UCSD-AML1 (cell line): ENCODE measurements around the gene SMOC1.

Source experiments
- DNase-seq: peaks from one replicate; lab custom pipeline; 2025; ENCODE audit not compliant: unreplicated experiment; lab: John Stamatoyannopoulos, UW

SMOC1 gene

DNA sequence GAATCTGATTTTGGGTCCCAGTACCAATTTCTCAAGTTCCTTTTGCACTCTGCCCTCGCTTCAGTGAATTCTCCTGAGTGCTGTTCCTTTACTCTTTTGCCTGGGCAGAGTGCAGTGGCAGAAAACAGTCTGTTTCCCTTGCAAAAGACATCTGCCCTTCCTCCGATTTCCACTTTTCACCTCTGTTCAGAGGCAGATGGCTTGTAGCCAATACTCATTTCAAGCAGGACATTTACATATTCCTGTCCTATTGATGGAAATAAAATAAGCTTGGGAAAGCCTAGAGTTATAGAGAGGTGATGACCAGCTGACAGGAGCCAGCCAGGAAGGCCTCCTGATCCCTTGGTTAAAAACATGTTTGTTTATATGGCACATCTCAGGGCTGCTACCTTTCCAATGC lies 198.5 kb downstream of the SMOC1 start:
- DNase-seq: no peak

GRCh38 chr14:70078329-70078728 lies 199.1 kb downstream of the SMOC1 start:
- DNase-seq: no peak

DNA sequence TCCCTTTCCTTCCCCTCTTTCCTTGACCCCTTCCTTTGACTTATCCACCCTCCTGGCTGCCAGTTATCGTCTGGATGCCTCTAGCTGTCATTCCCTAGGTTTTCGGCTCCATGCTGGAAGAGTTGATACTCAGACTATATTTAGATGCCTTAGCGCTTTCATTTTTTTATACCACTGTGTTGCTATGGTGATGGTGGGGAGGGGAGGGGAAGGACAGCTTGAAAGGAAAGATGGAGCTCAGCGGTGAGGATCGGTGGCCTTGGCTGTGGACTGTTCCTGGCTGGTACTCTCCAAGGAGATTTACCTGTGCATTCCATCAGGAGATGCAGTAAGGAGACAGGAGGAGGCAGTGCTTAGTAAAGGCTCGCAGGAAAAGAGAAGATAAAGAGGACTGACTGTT lies 200.9 kb downstream of the SMOC1 start:
- DNase-seq: no peak
